Measurements from ENCODE around the gene NT5M.

The NT5M gene

DNA sequence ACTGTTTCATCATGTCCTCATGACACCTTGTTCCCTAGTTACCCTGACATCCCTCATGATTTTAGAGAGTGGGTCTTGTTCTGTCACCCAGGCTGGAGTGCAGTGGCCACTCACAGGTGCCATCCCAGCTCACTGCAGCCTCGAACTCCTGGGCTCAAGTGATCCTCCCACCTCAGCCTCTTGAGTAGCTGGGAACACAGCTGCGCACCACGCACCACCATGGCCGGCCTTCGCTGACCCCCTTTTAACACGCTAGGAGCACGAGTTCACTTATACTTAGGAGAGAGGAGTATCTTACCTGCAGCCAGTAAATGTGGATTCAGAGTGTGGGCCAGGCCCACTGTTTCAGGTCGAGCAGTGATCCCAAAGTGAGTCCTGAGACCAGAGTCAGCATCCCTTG is 21.4 kb downstream of the NT5M start (continued):
- TF ChIP-seq, protein P1, sequence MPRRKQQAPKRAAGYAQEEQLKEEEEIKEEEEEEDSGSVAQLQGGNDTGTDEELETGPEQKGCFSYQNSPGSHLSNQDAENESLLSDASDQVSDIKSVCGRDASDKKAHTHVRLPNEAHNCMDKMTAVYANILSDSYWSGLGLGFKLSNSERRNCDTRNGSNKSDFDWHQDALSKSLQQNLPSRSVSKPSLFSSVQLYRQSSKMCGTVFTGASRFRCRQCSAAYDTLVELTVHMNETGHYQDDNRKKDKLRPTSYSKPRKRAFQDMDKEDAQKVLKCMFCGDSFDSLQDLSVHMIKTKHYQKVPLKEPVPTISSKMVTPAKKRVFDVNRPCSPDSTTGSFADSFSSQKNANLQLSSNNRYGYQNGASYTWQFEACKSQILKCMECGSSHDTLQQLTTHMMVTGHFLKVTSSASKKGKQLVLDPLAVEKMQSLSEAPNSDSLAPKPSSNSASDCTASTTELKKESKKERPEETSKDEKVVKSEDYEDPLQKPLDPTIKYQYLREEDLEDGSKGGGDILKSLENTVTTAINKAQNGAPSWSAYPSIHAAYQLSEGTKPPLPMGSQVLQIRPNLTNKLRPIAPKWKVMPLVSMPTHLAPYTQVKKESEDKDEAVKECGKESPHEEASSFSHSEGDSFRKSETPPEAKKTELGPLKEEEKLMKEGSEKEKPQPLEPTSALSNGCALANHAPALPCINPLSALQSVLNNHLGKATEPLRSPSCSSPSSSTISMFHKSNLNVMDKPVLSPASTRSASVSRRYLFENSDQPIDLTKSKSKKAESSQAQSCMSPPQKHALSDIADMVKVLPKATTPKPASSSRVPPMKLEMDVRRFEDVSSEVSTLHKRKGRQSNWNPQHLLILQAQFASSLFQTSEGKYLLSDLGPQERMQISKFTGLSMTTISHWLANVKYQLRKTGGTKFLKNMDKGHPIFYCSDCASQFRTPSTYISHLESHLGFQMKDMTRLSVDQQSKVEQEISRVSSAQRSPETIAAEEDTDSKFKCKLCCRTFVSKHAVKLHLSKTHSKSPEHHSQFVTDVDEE (CRISPR knock-in tag; IDR thresholded peaks at IDR 0.05) = no peak
- TF ChIP-seq GLIS3 (CRISPR knock-in tag; IDR thresholded peaks at IDR 0.05) (no peak), RARB (CRISPR knock-in tag; IDR thresholded peaks at IDR 0.05) (no peak), ZFP3 (CRISPR knock-in tag; IDR thresholded peaks at IDR 0.05) (no peak), TCF4 (CRISPR knock-in tag; IDR thresholded peaks at IDR 0.05; ENCODE audit: borderline replicate concordance) (no peak), PPARA (CRISPR knock-in tag; IDR thresholded peaks at IDR 0.05; ENCODE audit: borderline replicate concordance) (no peak), TOX (CRISPR knock-in tag; IDR thresholded peaks at IDR 0.05; ENCODE audit: borderline replicate concordance) (no peak), BACH2 (CRISPR knock-in tag; IDR thresholded peaks at IDR 0.05; ENCODE audit: borderline replicate concordance) (no peak)
- TF ChIP-seq, protein P2, sequence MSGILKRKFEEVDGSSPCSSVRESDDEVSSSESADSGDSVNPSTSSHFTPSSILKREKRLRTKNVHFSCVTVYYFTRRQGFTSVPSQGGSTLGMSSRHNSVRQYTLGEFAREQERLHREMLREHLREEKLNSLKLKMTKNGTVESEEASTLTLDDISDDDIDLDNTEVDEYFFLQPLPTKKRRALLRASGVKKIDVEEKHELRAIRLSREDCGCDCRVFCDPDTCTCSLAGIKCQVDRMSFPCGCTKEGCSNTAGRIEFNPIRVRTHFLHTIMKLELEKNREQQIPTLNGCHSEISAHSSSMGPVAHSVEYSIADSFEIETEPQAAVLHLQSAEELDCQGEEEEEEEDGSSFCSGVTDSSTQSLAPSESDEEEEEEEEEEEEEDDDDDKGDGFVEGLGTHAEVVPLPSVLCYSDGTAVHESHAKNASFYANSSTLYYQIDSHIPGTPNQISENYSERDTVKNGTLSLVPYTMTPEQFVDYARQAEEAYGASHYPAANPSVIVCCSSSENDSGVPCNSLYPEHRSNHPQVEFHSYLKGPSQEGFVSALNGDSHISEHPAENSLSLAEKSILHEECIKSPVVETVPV (CRISPR knock-in tag; IDR thresholded peaks at IDR 0.05) = no peak

GRCh38 chr17:17325228-17325627 is 22.1 kb downstream of the NT5M start:
- ATAC-seq = no peak
- TF ChIP-seq GLIS3 (CRISPR knock-in tag; IDR thresholded peaks at IDR 0.05) = no peak
- TF ChIP-seq, protein P1 (CRISPR knock-in tag; IDR thresholded peaks at IDR 0.05) = no peak
- TF ChIP-seq, protein P3, sequence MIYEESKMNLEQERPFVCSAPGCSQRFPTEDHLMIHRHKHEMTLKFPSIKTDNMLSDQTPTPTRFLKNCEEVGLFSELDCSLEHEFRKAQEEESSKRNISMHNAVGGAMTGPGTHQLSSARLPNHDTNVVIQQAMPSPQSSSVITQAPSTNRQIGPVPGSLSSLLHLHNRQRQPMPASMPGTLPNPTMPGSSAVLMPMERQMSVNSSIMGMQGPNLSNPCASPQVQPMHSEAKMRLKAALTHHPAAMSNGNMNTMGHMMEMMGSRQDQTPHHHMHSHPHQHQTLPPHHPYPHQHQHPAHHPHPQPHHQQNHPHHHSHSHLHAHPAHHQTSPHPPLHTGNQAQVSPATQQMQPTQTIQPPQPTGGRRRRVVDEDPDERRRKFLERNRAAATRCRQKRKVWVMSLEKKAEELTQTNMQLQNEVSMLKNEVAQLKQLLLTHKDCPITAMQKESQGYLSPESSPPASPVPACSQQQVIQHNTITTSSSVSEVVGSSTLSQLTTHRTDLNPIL (CRISPR knock-in tag; IDR thresholded peaks at IDR 0.05; ENCODE audit: low read depth) = no peak
- no peak for TF ChIP-seq ZNF8 (CRISPR knock-in tag; IDR thresholded peaks at IDR 0.05)
- TF ChIP-seq TOX (CRISPR knock-in tag; IDR thresholded peaks at IDR 0.05; ENCODE audit: borderline replicate concordance) = no peak
- TF ChIP-seq ESRRG (CRISPR knock-in tag; IDR thresholded peaks at IDR 0.05) = no peak
- TF ChIP-seq CSDC2 (CRISPR knock-in tag; IDR thresholded peaks at IDR 0.05) = no peak
- TF ChIP-seq ZNF565 (CRISPR knock-in tag; conservative IDR thresholded peaks at IDR 0.05; ENCODE audit: low read depth) = no peak
- TF ChIP-seq SNAI2 (CRISPR knock-in tag; IDR thresholded peaks at IDR 0.05) = no peak
- TF ChIP-seq ZNF70 (CRISPR knock-in tag; IDR thresholded peaks at IDR 0.05) = no peak

- ATAC-seq = no peak
- no peak for TF ChIP-seq ZFP30 (CRISPR knock-in tag; IDR thresholded peaks at IDR 0.05)
- TF ChIP-seq ZC3H10 (CRISPR knock-in tag; IDR thresholded peaks at IDR 0.05) = no peak
- no peak for TF ChIP-seq ZNF70 (CRISPR knock-in tag; IDR thresholded peaks at IDR 0.05)
- no peak for TF ChIP-seq POU6F1 (CRISPR knock-in tag; IDR thresholded peaks at IDR 0.05; ENCODE audit: borderline replicate concordance, low read depth)
- no peak for TF ChIP-seq TOX (CRISPR knock-in tag; IDR thresholded peaks at IDR 0.05; ENCODE audit: borderline replicate concordance)
- no peak for TF ChIP-seq ESRRG (CRISPR knock-in tag; IDR thresholded peaks at IDR 0.05)
- no peak for TF ChIP-seq OSR1 (CRISPR knock-in tag; IDR thresholded peaks at IDR 0.05)
- no peak for TF ChIP-seq ISL1 (CRISPR knock-in tag; IDR thresholded peaks at IDR 0.05)
- TF ChIP-seq PPARA (CRISPR knock-in tag; IDR thresholded peaks at IDR 0.05; ENCODE audit: borderline replicate concordance) = no peak
- TF ChIP-seq SNAI2 (CRISPR knock-in tag; IDR thresholded peaks at IDR 0.05) = no peak
- TF ChIP-seq CSDC2 (CRISPR knock-in tag; IDR thresholded peaks at IDR 0.05) = no peak
- TF ChIP-seq, protein P3 (CRISPR knock-in tag; IDR thresholded peaks at IDR 0.05; ENCODE audit: low read depth) = no peak
- TF ChIP-seq PATZ1 (CRISPR knock-in tag; IDR thresholded peaks at IDR 0.05; ENCODE audit: borderline replicate concordance) = no peak
- TF ChIP-seq ARNTL (CRISPR knock-in tag; IDR thresholded peaks at IDR 0.05; ENCODE audit: borderline replicate concordance, low read depth) = no peak
Measured at GRCh38 chr17:17325816-17326215, 22.6 kb downstream of the NT5M start.

All from SK-N-SH treated with all-trans-retinoic acid at 6 μM for 48 hours (cell line).